K562 (cell line): Measurements from ENCODE around the gene REEP3. TPM values are rescaled to one million over a fixed set of nuclear protein-coding genes. Genes with fewer than 3 reads are reported as not detected.

Experiments
- ARID1B ChIP-seq: fragments of 450-650 bp; IDR thresholded peaks from 2 replicates; pipeline ENCODE4 v1.6.1; 2016; ENCODE audit warnings: antibody characterized with exemption, mild to moderate bottlenecking, inconsistent platforms
- CBFA2T3 ChIP-seq: fragments of 450-650 bp; IDR thresholded peaks from 2 replicates; pipeline ENCODE4 v1.6.1; 2017
- DPF2 ChIP-seq: fragments of 450-650 bp; IDR thresholded peaks from 2 replicates; pipeline ENCODE4 v1.6.1; 2016
- EHMT2 ChIP-seq: fragments of 450-650 bp; IDR thresholded peaks from 2 replicates; pipeline ENCODE4 v1.6.1; 2018; ENCODE audit warnings: antibody characterized with exemption
- ELK3 ChIP-seq: fragments of 450-650 bp; formaldehyde crosslinking; IDR thresholded peaks from 2 replicates; pipeline ENCODE4 v1.4.0; 2020; ENCODE audit warnings: mild to moderate bottlenecking
- EP300 ChIP-seq: IDR thresholded peaks from 2 replicates; pipeline ENCODE4 v1.6.1; 2012; ENCODE audit warnings: low read length, improper control_type of control experiment
- HDAC1 ChIP-seq, 2 experiments: fragments of 450-650 bp; IDR thresholded peaks; 2 replicates each; pipeline ENCODE4 v1.6.1; 2016 to 2017; ENCODE audit warnings: inconsistent platforms in 1 of 2, mild to moderate bottlenecking in 1 of 2, moderate library complexity in 1 of 2
- JUND ChIP-seq, 2 experiments: IDR thresholded peaks; 2 replicates in 1 of 2; 3 replicates in 1 of 2; pipeline ENCODE4 v1.6.1; 2011; ENCODE audit warnings: borderline replicate concordance in 2 of 2, low read depth in 2 of 2, low read length in 2 of 2, improper control_type of control experiment in 1 of 2, missing biosample characterization in 1 of 2, missing genetic modification characterization in 1 of 2, missing genetic modification reagents in 1 of 2
- KDM2B ChIP-seq: fragments of 250-450 bp; sonication (Bioruptor Pico); IDR thresholded peaks from 2 replicates; pipeline ENCODE4 v1.8.0; 2021; ENCODE audit warnings: mild to moderate bottlenecking, moderate library complexity
- LCOR ChIP-seq: sonication (generic); formaldehyde crosslinking; IDR thresholded peaks from 2 replicates; pipeline ENCODE4 v1.8.0; 2022; ENCODE audit warnings: mild to moderate bottlenecking, missing genetic modification reagents
- MTA2 ChIP-seq: fragments of 450-650 bp; IDR thresholded peaks from 2 replicates; pipeline ENCODE4 v1.6.1; 2016; ENCODE audit warnings: low read depth
- NFATC3 ChIP-seq: fragments of 450-650 bp; IDR thresholded peaks from 2 replicates; pipeline ENCODE4 v1.6.1; 2017; ENCODE audit warnings: mild to moderate bottlenecking
- PML ChIP-seq: IDR thresholded peaks from 2 replicates; pipeline ENCODE4 v1.6.1; 2012; ENCODE audit warnings: low read length, inconsistent platforms
- SOX6 ChIP-seq: fragments of 450-650 bp; IDR thresholded peaks from 2 replicates; pipeline ENCODE4 v1.6.1; 2014; ENCODE audit warnings: mild to moderate bottlenecking
- SPI1 ChIP-seq: IDR thresholded peaks from 2 replicates; pipeline ENCODE4 v1.6.1; 2011; ENCODE audit warnings: low read depth, low read length, control low read depth, borderline replicate concordance
- ZKSCAN1 ChIP-seq: fragments of 150-350 bp; IDR thresholded peaks from 2 replicates; pipeline ENCODE4 v1.6.1; 2016; ENCODE audit warnings: low read depth, low read length
- ZNF124 ChIP-seq: sonication (generic); formaldehyde crosslinking; IDR thresholded peaks from 2 replicates; pipeline ENCODE4 v1.8.1; 2022; ENCODE audit warnings: missing genetic modification reagents
- ZNF316 ChIP-seq: fragments of 450-650 bp; IDR thresholded peaks from 2 replicates; pipeline ENCODE4 v1.6.1; 2016
- polyA plus RNA-seq, 8 experiments: library from polyadenylated mRNA; depleted of rRNA in 4 of 8; stranded (reverse) in 5 of 8; unstranded in 3 of 8; fragments of >200 nt; fragmentation: Nextera tagmentation in 2 of 8; fragmentation: Illumina TruSeq in 1 of 8; extraction: Ambion mirVana in 2 of 8; extraction: Trizol in 1 of 8; gene quantifications; 2 replicates each; pipeline versions ENCODE4 v1.2.1 to v1.2.3, GENCODE V29; 2011 to 2014; ENCODE audit warnings: inconsistent platforms in 1 of 8, missing spikeins in 1 of 8
- total RNA-seq, 7 experiments: library from RNA; depleted of rRNA in 6 of 7; stranded (reverse); fragments of >200 nt in 6 of 7; fragmentation: Illumina TruSeq in 2 of 7; extraction: Trizol in 2 of 7; gene quantifications; 2 replicates each; pipeline versions ENCODE4 v1.2.1 to v1.2.3, GENCODE V29; 2011 to 2021; ENCODE audit warnings: low replicate concordance in 1 of 7
- TF ChIP-seq, protein P1 (sequence below), 3 experiments: fragments of 200-800 bp in 1 of 3; sonication (Bioruptor generic) in 1 of 3; sonication (generic) in 1 of 3; formaldehyde crosslinking in 1 of 3; IDR thresholded peaks; 2 replicates each; pipeline versions ENCODE4 v1.6.1 to v1.8.0; 2016 to 2022; ENCODE audit warnings: mild to moderate bottlenecking in 2 of 3, missing compliant biosample characterization in 2 of 3, missing genetic modification characterization in 2 of 3, missing genetic modification reagents in 1 of 3
- TF ChIP-seq, protein P2 (sequence below): IDR thresholded peaks from 3 replicates; pipeline ENCODE4 v1.6.1; 2011; ENCODE audit warnings: borderline replicate concordance, mild to moderate bottlenecking, moderate library complexity; ENCODE audit not compliant: insufficient read length; ENCODE audit errors: extremely low read depth
- TF ChIP-seq, protein P3 (sequence below): sonication (generic); formaldehyde crosslinking; IDR thresholded peaks from 2 replicates; pipeline ENCODE4 v1.8.0; 2022; ENCODE audit warnings: mild to moderate bottlenecking, missing genetic modification reagents, borderline replicate concordance
- TF ChIP-seq, protein P4 (sequence below): sonication (generic); formaldehyde crosslinking; IDR thresholded peaks from 2 replicates; pipeline ENCODE4 v1.5.0; 2020; ENCODE audit warnings: missing genetic modification reagents

The REEP3 gene
- total and polyA plus RNA-seq, 9 of the 15 experiments (the other 6 are each of a cell fraction or from before 2014, with no cell fraction given), result 3.4 to 13.4 (median 9.2) TPM

- TF ChIP-seq ZKSCAN1, result 0 out of 2 replicates have a peak, but pooled peaks have one; percentile 52
- TF ChIP-seq EHMT2, result peak; percentile 88
- TF ChIP-seq ZNF124 (CRISPR knock-in tag), result no peak
- TF ChIP-seq MTA2, result peak; percentile 51; the same call in 1 of the 2 replicates
- peak; percentile 90 for TF ChIP-seq CBFA2T3
- peak; percentile 78 for TF ChIP-seq DPF2
- TF ChIP-seq, protein P1, sequence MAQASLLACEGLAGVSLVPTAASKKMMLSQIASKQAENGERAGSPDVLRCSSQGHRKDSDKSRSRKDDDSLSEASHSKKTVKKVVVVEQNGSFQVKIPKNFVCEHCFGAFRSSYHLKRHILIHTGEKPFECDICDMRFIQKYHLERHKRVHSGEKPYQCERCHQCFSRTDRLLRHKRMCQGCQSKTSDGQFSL (CRISPR knock-in tag; IDR thresholded peaks at IDR 0.05), result no peak
- TF ChIP-seq, protein P1 (tag; IDR thresholded peaks at IDR 0.05), result no peak
- TF ChIP-seq ARID1B, result peak; percentile 89
- TF ChIP-seq, protein P2, sequence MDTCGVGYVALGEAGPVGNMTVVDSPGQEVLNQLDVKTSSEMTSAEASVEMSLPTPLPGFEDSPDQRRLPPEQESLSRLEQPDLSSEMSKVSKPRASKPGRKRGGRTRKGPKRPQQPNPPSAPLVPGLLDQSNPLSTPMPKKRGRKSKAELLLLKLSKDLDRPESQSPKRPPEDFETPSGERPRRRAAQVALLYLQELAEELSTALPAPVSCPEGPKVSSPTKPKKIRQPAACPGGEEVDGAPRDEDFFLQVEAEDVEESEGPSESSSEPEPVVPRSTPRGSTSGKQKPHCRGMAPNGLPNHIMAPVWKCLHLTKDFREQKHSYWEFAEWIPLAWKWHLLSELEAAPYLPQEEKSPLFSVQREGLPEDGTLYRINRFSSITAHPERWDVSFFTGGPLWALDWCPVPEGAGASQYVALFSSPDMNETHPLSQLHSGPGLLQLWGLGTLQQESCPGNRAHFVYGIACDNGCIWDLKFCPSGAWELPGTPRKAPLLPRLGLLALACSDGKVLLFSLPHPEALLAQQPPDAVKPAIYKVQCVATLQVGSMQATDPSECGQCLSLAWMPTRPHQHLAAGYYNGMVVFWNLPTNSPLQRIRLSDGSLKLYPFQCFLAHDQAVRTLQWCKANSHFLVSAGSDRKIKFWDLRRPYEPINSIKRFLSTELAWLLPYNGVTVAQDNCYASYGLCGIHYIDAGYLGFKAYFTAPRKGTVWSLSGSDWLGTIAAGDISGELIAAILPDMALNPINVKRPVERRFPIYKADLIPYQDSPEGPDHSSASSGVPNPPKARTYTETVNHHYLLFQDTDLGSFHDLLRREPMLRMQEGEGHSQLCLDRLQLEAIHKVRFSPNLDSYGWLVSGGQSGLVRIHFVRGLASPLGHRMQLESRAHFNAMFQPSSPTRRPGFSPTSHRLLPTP, result no peak
- no peak for TF ChIP-seq NFATC3
- TF ChIP-seq, protein P3, sequence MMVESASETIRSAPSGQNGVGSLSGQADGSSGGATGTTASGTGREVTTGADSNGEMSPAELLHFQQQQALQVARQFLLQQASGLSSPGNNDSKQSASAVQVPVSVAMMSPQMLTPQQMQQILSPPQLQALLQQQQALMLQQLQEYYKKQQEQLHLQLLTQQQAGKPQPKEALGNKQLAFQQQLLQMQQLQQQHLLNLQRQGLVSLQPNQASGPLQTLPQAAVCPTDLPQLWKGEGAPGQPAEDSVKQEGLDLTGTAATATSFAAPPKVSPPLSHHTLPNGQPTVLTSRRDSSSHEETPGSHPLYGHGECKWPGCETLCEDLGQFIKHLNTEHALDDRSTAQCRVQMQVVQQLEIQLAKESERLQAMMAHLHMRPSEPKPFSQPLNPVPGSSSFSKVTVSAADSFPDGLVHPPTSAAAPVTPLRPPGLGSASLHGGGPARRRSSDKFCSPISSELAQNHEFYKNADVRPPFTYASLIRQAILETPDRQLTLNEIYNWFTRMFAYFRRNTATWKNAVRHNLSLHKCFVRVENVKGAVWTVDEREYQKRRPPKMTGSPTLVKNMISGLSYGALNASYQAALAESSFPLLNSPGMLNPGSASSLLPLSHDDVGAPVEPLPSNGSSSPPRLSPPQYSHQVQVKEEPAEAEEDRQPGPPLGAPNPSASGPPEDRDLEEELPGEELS (CRISPR knock-in tag), result no peak
- TF ChIP-seq, protein P4, sequence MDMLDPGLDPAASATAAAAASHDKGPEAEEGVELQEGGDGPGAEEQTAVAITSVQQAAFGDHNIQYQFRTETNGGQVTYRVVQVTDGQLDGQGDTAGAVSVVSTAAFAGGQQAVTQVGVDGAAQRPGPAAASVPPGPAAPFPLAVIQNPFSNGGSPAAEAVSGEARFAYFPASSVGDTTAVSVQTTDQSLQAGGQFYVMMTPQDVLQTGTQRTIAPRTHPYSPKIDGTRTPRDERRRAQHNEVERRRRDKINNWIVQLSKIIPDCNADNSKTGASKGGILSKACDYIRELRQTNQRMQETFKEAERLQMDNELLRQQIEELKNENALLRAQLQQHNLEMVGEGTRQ (CRISPR knock-in tag), result no peak
- peak; percentile 79 for TF ChIP-seq SPI1
- no peak for TF ChIP-seq ELK3 (CRISPR knock-in tag)
- peak; percentile 73; the same call in 1 of the 2 replicates for TF ChIP-seq LCOR (CRISPR knock-in tag)
- TF ChIP-seq SOX6, result peak; percentile 62
- peak; percentile 66; the same call in 1 of the 2 replicates for TF ChIP-seq PML
- peak in 1 of 2 experiments; percentile 64; a peak in 2 of 4 replicates for TF ChIP-seq HDAC1 (IDR thresholded peaks at IDR 0.05)
- TF ChIP-seq KDM2B (CRISPR knock-in tag), result no peak
- peak; percentile 67; the same call in 1 of the 2 replicates for TF ChIP-seq EP300
- no peak for TF ChIP-seq ZNF316
- 0 out of 2 replicates have a peak, but pooled peaks have one; percentile 7 for TF ChIP-seq JUND (IDR thresholded peaks at IDR 0.05; ENCODE audit: borderline replicate concordance, low read depth, low read length)
- no peak for TF ChIP-seq JUND (tag; IDR thresholded peaks at IDR 0.05; ENCODE audit: borderline replicate concordance, low read depth, low read length)
Observed at GRCh38 chr10:63583397-63583796, 62.2 kb downstream of the REEP3 start (continued).
